HFFc6 (cell line): ENCODE measurements around the gene SH3PXD2A. TPM values are rescaled to one million over a fixed set of nuclear protein-coding genes. Genes with fewer than 3 reads are reported as not detected.

Source experiments
- DNase-seq: peaks from one replicate; pipeline ENCODE4 v3.0.0-alpha.2; 2018
- H3K27ac Mint-ChIP-seq: 2 replicates; pipeline ENCODE4 v1.8.0; 2020; ENCODE audit warnings: mild to moderate bottlenecking, mixed read lengths
- H3K27me3 Mint-ChIP-seq: 2 replicates; pipeline ENCODE4 v1.8.0; 2021; ENCODE audit warnings: mild to moderate bottlenecking, moderate library complexity, mixed read lengths; ENCODE audit not compliant: insufficient read depth
- H3K36me3 Mint-ChIP-seq: 2 replicates; pipeline ENCODE4 v1.8.0; 2021; ENCODE audit warnings: low read depth, mixed read lengths
- H3K4me1 Mint-ChIP-seq: 2 replicates; pipeline ENCODE4 v1.8.0; 2020; ENCODE audit warnings: low read depth, mixed read lengths
- H3K4me3 Mint-ChIP-seq: 2 replicates; pipeline ENCODE4 v1.8.0; 2020; ENCODE audit warnings: mild to moderate bottlenecking, moderate library complexity, mixed read lengths
- H3K9me3 Mint-ChIP-seq: 2 replicates; pipeline ENCODE4 v1.8.0; 2020; ENCODE audit warnings: mild to moderate bottlenecking, mixed read lengths
- CTCF ChIP-seq: fragments of 200-600 bp; sonication (generic); IDR thresholded peaks from 2 replicates; pipeline ENCODE4 v1.5.0; 2021; ENCODE audit warnings: antibody characterized with exemption, mild to moderate bottlenecking
- total RNA-seq, 6 experiments: library from RNA; stranded (reverse); fragmentation: NEBNext Ultra II Directional; extraction: Animal tissue kit (Norgen Biotek cat#: 25700); gene quantifications; 2 replicates in 1 of 6; 3 replicates in 5 of 6; pipeline ENCODE4 v1.2.3, GENCODE V29; 2021

SH3PXD2A gene
- total RNA-seq, 6 experiments from 2014 or later = 75.5 to 113 (median 81.1) TPM

- Mint-ChIP-seq H3K27me3 (no peaks in the 10 kb centered on the region; the same call in 1 of the 2 replicates), H3K4me3 (no peak overlapping the region), H3K9me3 (peaks cover 18% of the 10 kb centered on the region), H3K27ac (no peak overlapping the region), H3K36me3 (peaks cover 12% of the 10 kb centered on the region), H3K4me1 (peaks cover 36% of the 10 kb centered on the region)
- DNase-seq = no peak
- TF ChIP-seq CTCF = no peak
These were observed 14.0 kb upstream of the SH3PXD2A start for GRCh38 chr10:103869336-103869735.

- no peak for DNase-seq
- Mint-ChIP-seq H3K27me3 (no peaks in the 10 kb centered on the region; the same call in 1 of the 2 replicates), H3K4me3 (no peak overlapping the region), H3K36me3 (peaks cover 20% of the 10 kb centered on the region), H3K9me3 (peaks cover 26% of the 10 kb centered on the region), H3K27ac (no peak overlapping the region), H3K4me1 (peaks cover 36% of the 10 kb centered on the region)
- no peak for TF ChIP-seq CTCF
These were observed 12.8 kb upstream of the SH3PXD2A start for GRCh38 chr10:103868200-103868599.

- H3K4me1 Mint-ChIP-seq = peaks cover 38% of the 10 kb centered on the region
- peak; percentile 82 for DNase-seq
- H3K27me3 Mint-ChIP-seq = no peaks in the 10 kb centered on the region; the same call in 1 of the 2 replicates
- peaks cover 20% of the 10 kb centered on the region for H3K36me3 Mint-ChIP-seq
- TF ChIP-seq CTCF = no peak
- no peak overlapping the region for H3K4me3 Mint-ChIP-seq
- peaks cover 26% of the 10 kb centered on the region for H3K9me3 Mint-ChIP-seq
- H3K27ac Mint-ChIP-seq = no peak overlapping the region
These were observed 6.1 kb upstream of the SH3PXD2A start for GRCh38 chr10:103861505-103861904.

- Mint-ChIP-seq H3K4me1 (peaks cover 48% of the 10 kb centered on the region), H3K9me3 (peaks cover 9% of the 10 kb centered on the region), H3K27ac (peak overlapping the region; percentile 53), H3K36me3 (peaks cover 8% of the 10 kb centered on the region), H3K27me3 (no peaks in the 10 kb centered on the region; the same call in 1 of the 2 replicates), H3K4me3 (no peak overlapping the region)
- DNase-seq = peak; percentile 63
- peak; percentile 86 for TF ChIP-seq CTCF
These were observed 4.0 kb upstream of the SH3PXD2A start for GRCh38 chr10:103859161-103860086.

- Mint-ChIP-seq H3K27ac (no peak overlapping the region), H3K36me3 (no peaks in the 10 kb centered on the region)
- TF ChIP-seq CTCF = no peak
These were observed 3.0 kb upstream of the SH3PXD2A start for GRCh38 chr10:103858360-103858759.

More at GRCh38 chr10:103858360-103858759, 3.0 kb upstream of the SH3PXD2A start:
- H3K4me3 Mint-ChIP-seq = no peak overlapping the region
- DNase-seq = no peak
- H3K9me3 Mint-ChIP-seq = no peaks in the 10 kb centered on the region
- H3K4me1 Mint-ChIP-seq = peaks cover 59% of the 10 kb centered on the region
- H3K27me3 Mint-ChIP-seq = no peaks in the 10 kb centered on the region; the same call in 1 of the 2 replicates
